GM21515 (cell line): ENCODE data around the gene AUTS2.

Source experiments
- ATAC-seq: cut with Tn5 transposase; IDR thresholded peaks from one replicate; pipeline ENCODE4 v1.9.1; 2021; ENCODE audit not compliant: unreplicated experiment

The AUTS2 gene

GRCh38 chr7:69922026-69922803, 323.9 kb downstream of the AUTS2 start:
- ATAC-seq: no peak

- ATAC-seq: no peak
Observed at GRCh38 chr7:69927461-69927860, 329.2 kb downstream of the AUTS2 start.

GRCh38 chr7:69928621-69929020, 330.3 kb downstream of the AUTS2 start:
- no peak for ATAC-seq

GRCh38 chr7:69929622-69930021, 331.3 kb downstream of the AUTS2 start:
- ATAC-seq: no peak

- no peak for ATAC-seq
Observed at GRCh38 chr7:69932034-69932628, 333.9 kb downstream of the AUTS2 start.

GRCh38 chr7:69934144-69934903, 336.0 kb downstream of the AUTS2 start:
- no peak for ATAC-seq

GRCh38 chr7:69935107-69935506, 336.8 kb downstream of the AUTS2 start:
- no peak for ATAC-seq

- ATAC-seq: no peak
Observed at GRCh38 chr7:69937097-69937496, 338.8 kb downstream of the AUTS2 start.

GRCh38 chr7:69939317-69939716, 341.0 kb downstream of the AUTS2 start:
- ATAC-seq: no peak

GRCh38 chr7:69941077-69941651, 342.9 kb downstream of the AUTS2 start:
- ATAC-seq: no peak

- no peak for ATAC-seq
Observed at GRCh38 chr7:69942573-69942972, 344.3 kb downstream of the AUTS2 start.

GRCh38 chr7:69946901-69947300, 348.6 kb downstream of the AUTS2 start:
- ATAC-seq: no peak

GRCh38 chr7:69947998-69948397, 349.7 kb downstream of the AUTS2 start:
- ATAC-seq: no peak

GRCh38 chr7:69949122-69949521, 350.8 kb downstream of the AUTS2 start:
- ATAC-seq: no peak

- ATAC-seq: no peak
Observed at GRCh38 chr7:69951458-69951857, 353.2 kb downstream of the AUTS2 start.

- peak; percentile 56 for ATAC-seq
Observed at GRCh38 chr7:69953136-69954067, 355.1 kb downstream of the AUTS2 start.

GRCh38 chr7:69956541-69956940, 358.3 kb downstream of the AUTS2 start:
- no peak for ATAC-seq

GRCh38 chr7:69957661-69958060, 359.4 kb downstream of the AUTS2 start:
- no peak for ATAC-seq

GRCh38 chr7:69959789-69960499, 361.7 kb downstream of the AUTS2 start:
- no peak for ATAC-seq

GRCh38 chr7:69961436-69961835, 363.2 kb downstream of the AUTS2 start:
- no peak for ATAC-seq
